Lung (tissue), 12 donors: ENCODE results near the gene DGKH. TPM values are rescaled to one million over a fixed set of nuclear protein-coding genes. Genes with fewer than 3 reads are reported as not detected.

Experiments
- ATAC-seq: fragments of 200-7000 bp; cut with Tn5 transposase; one replicate; pipeline ENCODE4 v1.9.1; 2020; ENCODE audit warnings: moderate number of reproducible peaks; ENCODE audit not compliant: insufficient read depth, low FRiP score
- DNase-seq, 3 donors: peaks; one replicate each; pipeline ENCODE4 v3.0.0-alpha.2; 2013 to 2017
- H3K27ac ChIP-seq, 2 donors: one replicate each; pipeline ENCODE4 v1.5.1; 2013; ENCODE audit warnings: mild to moderate bottlenecking in 2 of 2, moderate library complexity in 2 of 2, control low read depth in 1 of 2, inconsistent platforms in 1 of 2, low read depth in 1 of 2, low read length in 1 of 2
- H3K27me3 ChIP-seq, 3 donors: one replicate each; pipeline ENCODE4 v1.5.1; 2013; ENCODE audit warnings: low read length in 2 of 3; ENCODE audit not compliant: control insufficient read depth in 3 of 3, insufficient read depth in 3 of 3
- H3K36me3 ChIP-seq, 4 donors: one replicate each; pipeline ENCODE4 v1.5.1; 2013; ENCODE audit warnings: low read length in 4 of 4, mild to moderate bottlenecking in 1 of 4, moderate library complexity in 1 of 4; ENCODE audit not compliant: control insufficient read depth in 4 of 4, insufficient read depth in 4 of 4
- H3K4me1 ChIP-seq, 5 donors: one replicate each; pipeline ENCODE4 v1.5.1; 2013; ENCODE audit warnings: low read length in 5 of 5, mild to moderate bottlenecking in 2 of 5, moderate library complexity in 1 of 5; ENCODE audit not compliant: control insufficient read depth in 5 of 5, insufficient read depth in 5 of 5
- H3K4me3 ChIP-seq: one replicate; pipeline ENCODE4 v1.5.1; 2013; ENCODE audit warnings: mild to moderate bottlenecking, control low read depth, moderate library complexity
- H3K9ac ChIP-seq, 2 donors: one replicate each; pipeline ENCODE4 v1.5.1; 2013; ENCODE audit warnings: low read length in 2 of 2, control low read depth in 1 of 2; ENCODE audit not compliant: insufficient read depth in 1 of 2
- H3K9me3 ChIP-seq, 4 donors: one replicate each; pipeline ENCODE4 v1.5.1; 2013; ENCODE audit warnings: low read length in 3 of 4, mild to moderate bottlenecking in 1 of 4, moderate library complexity in 1 of 4; ENCODE audit not compliant: control insufficient read depth in 4 of 4, insufficient read depth in 3 of 4
- WGBS, 2 donors: extraction: QIAGEN DNeasy Blood & Tissue Kit; methylation state at CpG; one replicate each; pipeline ENCODE4 v1.1.7; 2013; 5-methylcytosine and 5-hydroxymethylcytosine counted together
- polyA plus RNA-seq, 2 donors: library from polyadenylated mRNA; stranded (reverse); fragments of 200-250 nt; gene quantifications; one replicate each; pipeline ENCODE4 v1.2.1, GENCODE V29; 2013
- total RNA-seq, 2 donors: library from RNA; depleted of rRNA in 1 of 2; stranded (reverse); fragments of >200 nt in 1 of 2; gene quantifications; one replicate each; pipeline ENCODE4 v1.2.1, GENCODE V29; 2014 to 2021
- TF ChIP-seq, protein P1 (sequence below): IDR thresholded peaks from 2 replicates; pipeline ENCODE4 v1.5.1; 2012; ENCODE audit warnings: mild to moderate bottlenecking; ENCODE audit errors: control extremely low read depth, extremely low read depth
- donor health status: control.
- donor health status: control.
- donor health status: Bipolar disorder and iron deficiency.
- donor health status: healthy.
- donor health status: DM: yes; HTN: yes; CAD: no.

DGKH gene
- total and polyA plus RNA-seq, 4 donors = 2.2 to 33.1 (median 11.4) TPM

DNA sequence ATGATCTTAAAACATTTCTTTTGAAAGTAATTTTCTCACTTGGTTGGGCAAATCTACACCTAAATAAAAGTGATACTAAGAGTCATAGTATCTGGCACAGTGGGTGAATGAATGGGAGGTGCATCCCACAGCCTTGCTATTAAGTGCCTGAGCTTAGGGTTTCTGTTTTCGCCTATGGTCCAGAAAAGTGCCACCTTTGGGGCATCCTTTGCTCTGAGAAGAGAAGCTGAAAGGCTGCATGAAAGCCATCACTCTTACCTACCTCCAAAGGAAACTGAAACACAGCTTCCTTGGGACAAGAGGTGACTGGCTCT lies 167.9 kb downstream of the DGKH start:
- Histone ChIP-seq H3K4me3 (no peak overlapping the region), H3K9ac (no peak overlapping the region), H3K4me1 (peaks cover 0 to 46% (median 6%) of the 10 kb centered on the region in 5 donors), H3K9me3 (no peaks in the 10 kb centered on the region), H3K27me3 (no peaks in the 10 kb centered on the region), H3K27ac (no peak overlapping the region), H3K36me3 (peaks cover 0 to 22% (median 3%) of the 10 kb centered on the region in 4 donors)
- DNase-seq (no peak), ATAC-seq (no peak)
- TF ChIP-seq, protein P1, sequence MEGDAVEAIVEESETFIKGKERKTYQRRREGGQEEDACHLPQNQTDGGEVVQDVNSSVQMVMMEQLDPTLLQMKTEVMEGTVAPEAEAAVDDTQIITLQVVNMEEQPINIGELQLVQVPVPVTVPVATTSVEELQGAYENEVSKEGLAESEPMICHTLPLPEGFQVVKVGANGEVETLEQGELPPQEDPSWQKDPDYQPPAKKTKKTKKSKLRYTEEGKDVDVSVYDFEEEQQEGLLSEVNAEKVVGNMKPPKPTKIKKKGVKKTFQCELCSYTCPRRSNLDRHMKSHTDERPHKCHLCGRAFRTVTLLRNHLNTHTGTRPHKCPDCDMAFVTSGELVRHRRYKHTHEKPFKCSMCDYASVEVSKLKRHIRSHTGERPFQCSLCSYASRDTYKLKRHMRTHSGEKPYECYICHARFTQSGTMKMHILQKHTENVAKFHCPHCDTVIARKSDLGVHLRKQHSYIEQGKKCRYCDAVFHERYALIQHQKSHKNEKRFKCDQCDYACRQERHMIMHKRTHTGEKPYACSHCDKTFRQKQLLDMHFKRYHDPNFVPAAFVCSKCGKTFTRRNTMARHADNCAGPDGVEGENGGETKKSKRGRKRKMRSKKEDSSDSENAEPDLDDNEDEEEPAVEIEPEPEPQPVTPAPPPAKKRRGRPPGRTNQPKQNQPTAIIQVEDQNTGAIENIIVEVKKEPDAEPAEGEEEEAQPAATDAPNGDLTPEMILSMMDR = no peak
- 89 to 95% methylated on average over 1 of the region's 1 CpG for WGBS, 2 donors

DNA sequence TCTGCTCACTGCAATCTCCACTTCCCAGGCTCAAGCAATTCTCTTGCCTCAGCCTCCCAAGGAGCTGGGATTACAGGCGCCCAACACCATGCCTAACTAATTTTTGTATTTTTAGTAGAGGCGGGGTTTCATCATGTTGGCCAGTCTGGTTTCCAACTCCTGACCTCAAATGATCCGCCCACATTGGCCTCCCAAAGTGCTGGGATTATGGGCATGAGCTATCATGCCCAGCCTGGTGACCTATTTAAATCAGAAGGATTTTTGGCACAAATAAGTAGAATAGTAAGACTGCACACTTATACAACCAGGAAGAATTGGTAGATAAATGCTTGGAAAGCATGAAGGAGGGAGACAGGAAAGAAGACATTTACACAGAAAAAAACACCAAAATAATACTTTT lies 170.1 kb downstream of the DGKH start:
- Histone ChIP-seq H3K36me3 (peaks cover 0 to 25% (median 4%) of the 10 kb centered on the region in 4 donors), H3K9ac (no peak overlapping the region), H3K9me3 (no peaks in the 10 kb centered on the region), H3K4me1 (peaks cover 0 to 53% (median 6%) of the 10 kb centered on the region in 5 donors), H3K4me3 (no peak overlapping the region), H3K27ac (no peak overlapping the region), H3K27me3 (no peaks in the 10 kb centered on the region)
- 93 to 95% methylated on average over 3 of the region's 3 CpGs for WGBS, 2 donors
- no peak for ATAC-seq
- TF ChIP-seq, protein P1 = no peak
- no peak for DNase-seq

DNA sequence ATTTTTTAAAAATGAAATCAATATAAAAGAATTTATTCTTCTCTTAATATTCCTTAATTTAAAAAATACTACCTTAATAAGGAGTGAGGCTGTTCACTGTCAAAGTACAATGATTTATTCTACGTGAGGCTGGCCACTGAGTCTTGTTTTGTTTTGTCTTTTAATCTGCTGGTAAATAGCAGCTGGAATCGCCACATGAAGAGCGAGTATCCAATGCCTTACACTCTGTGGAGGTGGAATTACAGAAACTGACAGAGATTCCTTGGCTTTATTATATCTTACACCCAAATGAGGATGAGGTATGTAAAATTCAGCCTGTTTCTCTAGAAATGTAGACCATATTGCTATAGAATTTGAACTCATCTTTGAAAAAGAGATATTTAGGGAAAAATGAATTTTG lies 170.6 kb downstream of the DGKH start:
- ATAC-seq (no peak), DNase-seq (no peak)
- H3K9me3 ChIP-seq = no peaks in the 10 kb centered on the region
- no peak overlapping the region for H3K27ac ChIP-seq
- H3K9ac ChIP-seq = no peak overlapping the region
- peaks cover 0 to 53% (median 6%) of the 10 kb centered on the region in 5 donors for H3K4me1 ChIP-seq
- no peaks in the 10 kb centered on the region for H3K27me3 ChIP-seq
- TF ChIP-seq, protein P1 = no peak
- 89 to 95% methylated on average over 3 of the region's 3 CpGs for WGBS, 2 donors
- H3K4me3 ChIP-seq = no peak overlapping the region
- H3K36me3 ChIP-seq = peaks cover 0 to 23% (median 4%) of the 10 kb centered on the region in 4 donors

DNA sequence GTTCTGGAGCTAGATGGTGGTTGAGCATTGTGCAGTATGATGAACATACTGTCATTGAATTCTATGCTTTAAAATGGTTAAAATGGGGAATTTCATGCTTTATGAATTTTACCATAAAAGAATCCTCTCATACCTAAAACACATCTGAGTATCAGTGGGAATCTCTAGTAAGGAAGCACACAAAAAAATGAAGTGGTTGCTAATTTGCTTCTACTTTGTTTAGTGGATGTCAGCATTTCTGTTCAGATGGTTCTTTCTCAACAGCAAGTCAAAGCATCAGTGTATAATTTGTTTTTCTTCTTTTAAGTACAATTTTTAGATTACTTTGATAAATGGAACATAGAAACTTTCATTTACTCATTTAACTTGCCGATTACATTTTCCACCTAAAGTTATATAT lies 171.4 kb downstream of the DGKH start:
- Histone ChIP-seq H3K36me3 (peaks cover 0 to 25% (median 6%) of the 10 kb centered on the region in 4 donors), H3K9me3 (no peaks in the 10 kb centered on the region), H3K27me3 (no peaks in the 10 kb centered on the region), H3K27ac (no peak overlapping the region), H3K4me3 (no peak overlapping the region), H3K9ac (no peak overlapping the region), H3K4me1 (peaks cover 0 to 53% (median 6%) of the 10 kb centered on the region in 5 donors)
- WGBS, 2 donors = 79 to 91% methylated on average over 1 of the region's 1 CpG
- TF ChIP-seq, protein P1 = no peak
- peak in 2 of 3 donors; percentile 56 for DNase-seq
- ATAC-seq = no peak
